Measurements from ENCODE around the gene FHIT. TPM values are rescaled to one million over a fixed set of nuclear protein-coding genes. Genes with fewer than 3 reads are reported as not detected.
"Not testable (repeated sequence)": the region's sequence is repeated elsewhere in the genome, so short reads cannot be mapped to it uniquely, and the experiment has no call there.

FHIT gene
- total and polyA plus RNA-seq, 4 donors: 2.6 to 21.3 (median 8.7) TPM

DNA sequence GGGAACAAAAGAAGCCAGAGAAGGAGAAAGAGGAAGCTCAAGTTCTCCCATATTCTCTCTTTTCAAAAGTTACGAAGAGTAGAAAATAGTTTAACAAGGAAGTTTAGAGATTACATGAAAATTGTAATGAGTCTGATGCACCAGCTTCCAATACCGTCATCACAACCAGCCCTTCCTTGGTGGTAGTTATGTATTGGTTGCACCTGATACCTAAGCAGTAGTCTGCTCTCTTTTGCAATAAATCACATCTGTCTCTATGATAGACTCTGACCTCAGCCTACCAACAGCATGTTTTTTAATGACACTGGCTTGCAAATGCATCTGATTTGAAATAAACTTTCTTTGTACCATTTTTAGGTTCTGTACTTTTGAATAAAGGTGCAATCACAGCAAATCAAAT, 575.8 kb downstream of the FHIT start:
- no peaks in the 10 kb centered on the region for H3K36me3 ChIP-seq (ENCODE audit: control insufficient read depth in 4 of 4, insufficient read depth in 4 of 4, low read length in 4 of 4)

DNA sequence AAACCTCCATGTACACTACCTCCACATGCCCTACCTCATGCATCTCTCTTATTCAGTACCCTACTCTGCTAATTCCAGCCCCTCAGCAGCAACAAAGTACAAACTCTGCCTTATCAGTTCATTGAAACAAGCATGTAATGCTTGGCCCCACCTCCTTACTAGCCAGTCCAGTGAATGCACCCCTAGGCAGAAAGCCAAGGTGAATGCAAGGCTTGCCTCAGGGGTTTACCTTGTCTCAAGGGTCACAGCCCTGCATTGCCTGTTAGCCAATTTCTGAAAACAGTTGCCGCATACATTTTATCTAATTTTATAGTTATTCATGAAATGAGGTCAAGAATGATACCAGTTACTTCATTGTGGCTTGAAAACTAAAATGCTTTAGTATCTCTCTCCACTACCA, 576.4 kb downstream of the FHIT start:
- H3K4me1 ChIP-seq (ENCODE audit: control insufficient read depth in 5 of 5, insufficient read depth in 5 of 5, low read length in 5 of 5): no peaks in the 10 kb centered on the region
- no peaks in the 10 kb centered on the region for H3K27me3 ChIP-seq (ENCODE audit: control insufficient read depth in 3 of 3, insufficient read depth in 3 of 3, low read length in 2 of 3)
- H3K27ac ChIP-seq (ENCODE audit: low read depth in 1 of 2, low read length in 1 of 2): no peak overlapping the region
- no peak overlapping the region for H3K4me3 ChIP-seq
- H3K9me3 ChIP-seq (ENCODE audit: control insufficient read depth in 4 of 4, insufficient read depth in 3 of 4, low read length in 3 of 4): peaks cover 0 to 2% (median 0%) of the 10 kb centered on the region in 4 donors
- DNase-seq (no peak), ATAC-seq (ENCODE audit: insufficient read depth, low FRiP score) (no peak)
- no peaks in the 10 kb centered on the region for H3K36me3 ChIP-seq (ENCODE audit: control insufficient read depth in 4 of 4, insufficient read depth in 4 of 4, low read length in 4 of 4)
- TF ChIP-seq, protein P1, sequence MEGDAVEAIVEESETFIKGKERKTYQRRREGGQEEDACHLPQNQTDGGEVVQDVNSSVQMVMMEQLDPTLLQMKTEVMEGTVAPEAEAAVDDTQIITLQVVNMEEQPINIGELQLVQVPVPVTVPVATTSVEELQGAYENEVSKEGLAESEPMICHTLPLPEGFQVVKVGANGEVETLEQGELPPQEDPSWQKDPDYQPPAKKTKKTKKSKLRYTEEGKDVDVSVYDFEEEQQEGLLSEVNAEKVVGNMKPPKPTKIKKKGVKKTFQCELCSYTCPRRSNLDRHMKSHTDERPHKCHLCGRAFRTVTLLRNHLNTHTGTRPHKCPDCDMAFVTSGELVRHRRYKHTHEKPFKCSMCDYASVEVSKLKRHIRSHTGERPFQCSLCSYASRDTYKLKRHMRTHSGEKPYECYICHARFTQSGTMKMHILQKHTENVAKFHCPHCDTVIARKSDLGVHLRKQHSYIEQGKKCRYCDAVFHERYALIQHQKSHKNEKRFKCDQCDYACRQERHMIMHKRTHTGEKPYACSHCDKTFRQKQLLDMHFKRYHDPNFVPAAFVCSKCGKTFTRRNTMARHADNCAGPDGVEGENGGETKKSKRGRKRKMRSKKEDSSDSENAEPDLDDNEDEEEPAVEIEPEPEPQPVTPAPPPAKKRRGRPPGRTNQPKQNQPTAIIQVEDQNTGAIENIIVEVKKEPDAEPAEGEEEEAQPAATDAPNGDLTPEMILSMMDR (IDR thresholded peaks at IDR 0.05; ENCODE audit: control extremely low read depth, extremely low read depth): no peak
- WGBS, 2 donors: 94% methylated on average over 1 of the region's 1 CpG
- no peak overlapping the region for H3K9ac ChIP-seq (ENCODE audit: insufficient read depth in 1 of 2, low read length in 2 of 2)

More for the DNA sequence above, 575.8 kb downstream of the FHIT start:
- Histone ChIP-seq H3K4me1 (ENCODE audit: control insufficient read depth in 5 of 5, insufficient read depth in 5 of 5, low read length in 5 of 5) (no peaks in the 10 kb centered on the region), H3K27ac (ENCODE audit: low read depth in 1 of 2, low read length in 1 of 2) (no peak overlapping the region), H3K9ac (ENCODE audit: insufficient read depth in 1 of 2, low read length in 2 of 2) (no peak overlapping the region), H3K4me3 (no peak overlapping the region), H3K9me3 (ENCODE audit: control insufficient read depth in 4 of 4, insufficient read depth in 3 of 4, low read length in 3 of 4) (peaks cover 0 to 2% (median 0%) of the 10 kb centered on the region in 4 donors), H3K27me3 (ENCODE audit: control insufficient read depth in 3 of 3, insufficient read depth in 3 of 3, low read length in 2 of 3) (no peaks in the 10 kb centered on the region)
- DNase-seq: no peak
- ATAC-seq (ENCODE audit: insufficient read depth, low FRiP score): no peak
- 88 to 92% methylated on average over 2 of the region's 2 CpGs for WGBS, 2 donors
- TF ChIP-seq, protein P1 (IDR thresholded peaks at IDR 0.05; ENCODE audit: control extremely low read depth, extremely low read depth): no peak

DNA sequence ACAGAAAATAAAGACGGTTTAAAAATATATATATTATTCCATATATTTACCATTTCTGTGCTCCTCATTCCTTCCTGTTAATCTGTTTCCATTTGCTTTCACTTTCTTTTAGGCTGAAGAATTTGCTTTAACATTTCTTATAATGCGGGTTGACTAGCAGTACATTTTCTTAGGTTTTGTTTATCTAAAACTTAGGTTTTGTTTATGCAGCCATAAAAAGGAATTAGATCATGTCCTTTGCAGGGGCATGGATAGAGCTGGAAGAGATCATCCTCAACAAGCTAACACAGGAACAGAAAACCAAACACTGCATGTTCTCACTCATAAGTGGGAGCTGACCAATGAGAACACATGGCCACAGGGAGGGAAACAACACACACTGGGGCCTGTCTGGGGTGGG, 578.1 kb downstream of the FHIT start:
- H3K4me3 ChIP-seq: no peak overlapping the region
- WGBS, 2 donors: 34 to 46% methylated on average over 2 of the region's 2 CpGs
- no peaks in the 10 kb centered on the region for H3K27me3 ChIP-seq (ENCODE audit: control insufficient read depth in 3 of 3, insufficient read depth in 3 of 3, low read length in 2 of 3)
- no peak for DNase-seq
- no peak overlapping the region for H3K27ac ChIP-seq (ENCODE audit: low read depth in 1 of 2, low read length in 1 of 2)
- no peaks in the 10 kb centered on the region for H3K4me1 ChIP-seq (ENCODE audit: control insufficient read depth in 5 of 5, insufficient read depth in 5 of 5, low read length in 5 of 5)
- H3K9ac ChIP-seq (ENCODE audit: insufficient read depth in 1 of 2, low read length in 2 of 2): no peak overlapping the region
- H3K9me3 ChIP-seq (ENCODE audit: control insufficient read depth in 4 of 4, insufficient read depth in 3 of 4, low read length in 3 of 4): peaks cover 0 to 2% (median 0%) of the 10 kb centered on the region in 4 donors
- H3K36me3 ChIP-seq (ENCODE audit: control insufficient read depth in 4 of 4, insufficient read depth in 4 of 4, low read length in 4 of 4): no peaks in the 10 kb centered on the region
- TF ChIP-seq, protein P1 (IDR thresholded peaks at IDR 0.05; ENCODE audit: control extremely low read depth, extremely low read depth): no peak
- ATAC-seq (ENCODE audit: insufficient read depth, low FRiP score): no peak

DNA sequence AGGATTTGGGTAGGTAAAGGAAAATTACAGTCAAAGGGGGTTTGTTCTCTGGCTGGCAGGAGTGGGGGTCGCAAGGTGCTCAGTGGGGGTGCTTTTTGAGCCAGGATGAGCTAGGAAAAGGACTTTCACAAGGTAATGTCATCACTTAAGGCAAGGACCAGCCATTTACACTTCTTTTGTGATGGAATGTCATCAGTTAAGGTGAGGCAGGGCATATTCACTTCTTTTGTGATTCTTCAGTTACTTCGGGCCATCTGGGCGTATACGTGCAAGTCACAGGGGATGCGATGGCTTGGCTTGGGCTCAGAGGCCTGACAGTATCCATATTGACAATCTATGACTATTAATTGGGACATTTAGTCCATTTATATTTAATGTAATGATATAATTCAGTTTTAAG, 578.9 kb downstream of the FHIT start:
- H3K36me3 ChIP-seq (ENCODE audit: control insufficient read depth in 4 of 4, insufficient read depth in 4 of 4, low read length in 4 of 4); H3K27me3 ChIP-seq (ENCODE audit: control insufficient read depth in 3 of 3, insufficient read depth in 3 of 3, low read length in 2 of 3); H3K9me3 ChIP-seq (ENCODE audit: control insufficient read depth in 4 of 4, insufficient read depth in 3 of 4, low read length in 3 of 4); H3K4me3 ChIP-seq; H3K27ac ChIP-seq (ENCODE audit: low read depth in 1 of 2, low read length in 1 of 2); H3K4me1 ChIP-seq (ENCODE audit: control insufficient read depth in 5 of 5, insufficient read depth in 5 of 5, low read length in 5 of 5); DNase-seq; H3K9ac ChIP-seq (ENCODE audit: insufficient read depth in 1 of 2, low read length in 2 of 2); ATAC-seq (ENCODE audit: insufficient read depth, low FRiP score): not testable (repeated sequence)
- WGBS, 2 donors: 90 to 92% methylated on average over 5 of the region's 5 CpGs

Measured in lung (tissue), 12 donors.